22Rv1 (cell line): ENCODE results near the gene CENPP.

Source experiments
- H3K27ac ChIP-seq: fragments of 450-650 bp; 2 replicates; pipeline ENCODE4 v1.5.1; 2017
- ZFX ChIP-seq: fragments of 450-650 bp; IDR thresholded peaks from 2 replicates; pipeline ENCODE4 v1.6.1; 2017; ENCODE audit warnings: antibody characterized with exemption, borderline replicate concordance
- TF ChIP-seq, protein P1 (sequence below): fragments of 450-650 bp; IDR thresholded peaks from 2 replicates; pipeline ENCODE4 v1.5.1; 2017; ENCODE audit warnings: mild to moderate bottlenecking

CENPP gene

DNA sequence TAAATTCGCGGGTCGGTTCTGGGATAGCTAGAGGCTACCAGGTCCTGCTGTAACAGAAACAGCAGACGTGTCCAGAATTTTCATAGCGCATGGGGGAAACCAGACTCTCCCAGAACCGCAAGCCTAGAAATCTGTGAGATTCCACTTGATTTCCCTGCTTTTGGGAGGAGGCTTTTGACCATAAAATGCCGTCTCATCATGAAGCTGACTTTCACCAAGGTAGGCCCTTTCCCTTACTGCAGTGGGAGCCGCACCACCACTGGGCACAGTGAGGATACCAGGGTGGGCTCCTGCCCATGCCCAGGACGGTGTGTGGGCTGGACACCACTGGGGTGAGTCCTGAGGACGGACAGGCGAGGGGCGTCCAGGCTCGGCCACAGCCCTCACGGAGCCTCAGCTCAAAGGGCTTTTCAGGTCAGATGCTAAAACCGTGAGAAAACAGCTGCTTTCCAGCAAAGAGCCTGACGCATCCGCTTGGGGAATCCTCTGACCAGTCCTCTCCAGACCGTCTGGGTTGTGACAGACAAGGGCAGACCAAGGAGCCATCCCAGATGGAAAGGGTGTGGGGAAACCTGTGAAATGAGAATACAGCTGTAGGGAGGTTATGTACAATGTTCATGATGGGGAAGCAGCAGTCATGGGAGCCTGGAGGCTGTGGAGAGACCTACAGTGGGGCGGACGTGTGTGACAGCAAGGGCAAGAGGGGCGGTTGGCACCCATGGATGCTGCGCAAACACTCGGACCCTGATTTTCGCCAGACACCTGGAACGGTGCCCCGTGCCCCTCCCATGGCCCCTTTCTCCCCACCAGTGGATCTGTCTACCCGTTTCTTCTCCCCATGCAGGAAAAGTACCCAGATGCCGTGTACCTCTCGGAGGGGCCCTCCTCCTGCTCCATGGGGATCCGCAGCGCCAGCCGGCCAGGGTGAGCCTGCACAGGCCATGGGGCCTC, 285.0 kb downstream of the CENPP start:
- TF ChIP-seq ZFX, result no peak
- TF ChIP-seq, protein P1, sequence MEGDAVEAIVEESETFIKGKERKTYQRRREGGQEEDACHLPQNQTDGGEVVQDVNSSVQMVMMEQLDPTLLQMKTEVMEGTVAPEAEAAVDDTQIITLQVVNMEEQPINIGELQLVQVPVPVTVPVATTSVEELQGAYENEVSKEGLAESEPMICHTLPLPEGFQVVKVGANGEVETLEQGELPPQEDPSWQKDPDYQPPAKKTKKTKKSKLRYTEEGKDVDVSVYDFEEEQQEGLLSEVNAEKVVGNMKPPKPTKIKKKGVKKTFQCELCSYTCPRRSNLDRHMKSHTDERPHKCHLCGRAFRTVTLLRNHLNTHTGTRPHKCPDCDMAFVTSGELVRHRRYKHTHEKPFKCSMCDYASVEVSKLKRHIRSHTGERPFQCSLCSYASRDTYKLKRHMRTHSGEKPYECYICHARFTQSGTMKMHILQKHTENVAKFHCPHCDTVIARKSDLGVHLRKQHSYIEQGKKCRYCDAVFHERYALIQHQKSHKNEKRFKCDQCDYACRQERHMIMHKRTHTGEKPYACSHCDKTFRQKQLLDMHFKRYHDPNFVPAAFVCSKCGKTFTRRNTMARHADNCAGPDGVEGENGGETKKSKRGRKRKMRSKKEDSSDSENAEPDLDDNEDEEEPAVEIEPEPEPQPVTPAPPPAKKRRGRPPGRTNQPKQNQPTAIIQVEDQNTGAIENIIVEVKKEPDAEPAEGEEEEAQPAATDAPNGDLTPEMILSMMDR, result no peak
- no peak overlapping the region for H3K27ac ChIP-seq

DNA sequence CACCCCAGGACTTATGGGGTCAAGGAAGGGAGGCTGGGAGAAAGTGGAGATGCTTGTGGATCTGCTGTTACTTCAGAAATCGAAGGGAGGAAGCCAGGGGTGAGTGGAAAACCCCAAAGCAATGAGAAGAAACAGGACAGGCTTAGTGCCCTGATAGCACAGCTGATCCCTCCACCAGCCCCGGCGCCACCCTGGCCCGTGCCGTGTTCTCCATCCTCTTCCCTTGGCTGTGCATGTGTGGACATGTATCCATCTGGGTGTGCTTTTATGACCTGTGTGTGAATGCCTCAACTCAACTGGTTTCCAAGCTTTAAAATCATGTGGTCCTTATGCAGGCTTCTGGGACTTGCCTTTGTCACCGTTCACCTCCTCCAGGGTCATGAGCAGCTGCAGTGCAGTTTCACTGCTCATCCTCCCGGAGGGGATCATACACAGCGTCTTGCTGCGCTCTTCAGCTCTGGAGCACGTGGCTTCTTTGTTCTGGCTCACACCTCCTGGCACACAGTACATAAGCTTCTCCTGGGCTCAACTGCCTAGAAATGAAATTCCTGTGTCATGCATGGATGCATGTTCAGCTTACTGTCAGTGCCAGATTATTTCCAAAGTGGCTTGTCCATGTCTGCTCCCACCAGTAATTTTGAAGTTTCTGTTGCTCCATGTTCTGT, 286.0 kb downstream of the CENPP start:
- TF ChIP-seq ZFX, result no peak
- TF ChIP-seq, protein P1, result no peak
- H3K27ac ChIP-seq, result no peak overlapping the region

DNA sequence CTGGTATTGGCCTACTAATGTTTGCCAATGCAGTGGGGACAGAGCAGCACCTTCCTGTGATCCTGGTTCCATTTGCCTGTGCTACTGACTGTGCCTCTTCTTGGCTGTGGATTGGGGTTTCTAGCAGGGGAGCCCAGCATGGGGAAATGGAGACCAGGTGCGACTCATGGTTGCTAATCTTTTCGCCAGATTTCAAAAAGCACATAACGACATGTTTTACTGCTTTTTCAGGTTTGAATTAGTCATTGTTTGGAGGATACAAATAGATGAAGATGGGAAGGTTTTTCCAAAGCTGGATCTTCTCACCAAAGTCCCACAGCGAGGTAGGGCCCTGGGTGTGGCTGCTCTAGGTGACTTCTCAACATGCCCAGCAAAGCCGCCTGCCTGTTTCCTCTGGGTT, 286.5 kb downstream of the CENPP start:
- no peak for TF ChIP-seq ZFX
- TF ChIP-seq, protein P1, result no peak
- no peak overlapping the region for H3K27ac ChIP-seq

GRCh38 chr9:92612816-92613215, 287.1 kb downstream of the CENPP start:
- no peak for TF ChIP-seq ZFX
- TF ChIP-seq, protein P1, result no peak
- H3K27ac ChIP-seq, result no peak overlapping the region

- TF ChIP-seq ZFX, result no peak
- TF ChIP-seq, protein P1, result no peak
- H3K27ac ChIP-seq, result no peak overlapping the region
Observed at GRCh38 chr9:92613268-92614122, 287.7 kb downstream of the CENPP start.

GRCh38 chr9:92614123-92614510, 288.4 kb downstream of the CENPP start:
- TF ChIP-seq, protein P1, result no peak
- no peak for TF ChIP-seq ZFX
- no peak overlapping the region for H3K27ac ChIP-seq
